Occipital lobe (tissue), 2 donors: Measurements from ENCODE around the gene SLC22A3. TPM values are rescaled to one million over a fixed set of nuclear protein-coding genes. Genes with fewer than 3 reads are reported as not detected.
A peak's percentile ranks its signal among the peaks of the same experiment; 100 is the strongest.

Experiments
- DNase-seq: peaks from one replicate; lab custom pipeline; 2025; lab: John Stamatoyannopoulos, UW
- total RNA-seq: library from RNA; depleted of rRNA; stranded (reverse); fragments of >200 nt; gene quantifications from one replicate; pipeline ENCODE4 v1.2.3, GENCODE V29; 2014

SLC22A3 gene
- total RNA-seq, 1 donor from 2014 or later = 3.7 TPM

DNA sequence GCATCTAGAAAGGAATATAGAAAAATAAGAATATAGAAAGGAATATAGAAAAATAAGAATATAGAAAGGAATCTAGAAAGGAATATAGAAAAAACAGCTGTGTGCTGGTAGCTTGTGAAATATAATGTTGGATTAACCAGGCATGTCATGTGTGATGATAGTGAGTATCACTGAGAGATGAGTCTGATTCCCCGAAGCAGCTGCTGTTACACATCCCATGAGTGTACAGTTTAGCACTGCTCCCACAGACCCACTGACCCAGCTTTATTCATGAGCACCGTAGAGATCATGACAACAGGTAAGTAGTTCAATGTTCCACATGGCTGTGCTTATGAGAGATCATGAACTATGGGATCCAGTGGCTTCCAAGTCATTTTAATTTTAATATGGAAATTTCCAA lies 64.8 kb downstream of the SLC22A3 start:
- DNase-seq = no peak

DNA sequence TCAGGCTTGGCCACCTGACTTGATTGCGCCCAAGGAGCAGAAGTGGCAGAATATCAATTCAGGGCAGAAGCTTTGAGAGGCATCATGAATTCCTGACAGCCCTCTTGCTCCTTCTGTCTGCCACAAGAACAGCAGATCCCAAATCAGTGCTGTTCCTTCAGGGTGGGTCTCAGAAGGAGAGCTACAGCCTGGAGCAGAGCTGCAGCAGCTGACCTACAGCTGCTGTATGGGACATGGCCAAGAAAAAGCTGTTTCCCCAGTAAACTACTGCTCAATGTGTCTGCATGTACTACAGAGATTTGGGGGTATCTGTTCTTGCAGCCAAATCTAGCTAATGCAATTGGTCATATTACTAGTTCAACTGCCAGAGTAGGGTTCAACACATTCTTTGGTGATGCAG lies 69.0 kb downstream of the SLC22A3 start:
- no peak for DNase-seq

DNA sequence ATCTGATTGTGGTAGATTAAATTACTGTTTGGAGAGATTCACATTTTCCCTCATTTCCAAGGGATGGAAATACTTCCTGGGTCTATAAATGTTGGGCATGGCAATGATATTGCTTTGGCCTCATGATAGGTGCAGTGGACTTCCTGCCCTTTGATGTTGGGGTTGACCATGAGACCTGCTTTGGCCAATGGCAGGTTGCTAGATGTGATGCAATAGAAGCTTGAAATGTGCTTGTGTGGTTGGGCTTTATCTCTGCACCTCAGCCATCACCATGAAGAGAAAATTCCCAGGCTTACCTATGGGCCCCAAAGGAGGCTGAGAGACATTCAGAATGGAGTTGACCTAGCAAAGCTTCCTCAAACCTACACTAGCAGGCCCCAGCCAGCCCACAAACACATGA lies 69.4 kb downstream of the SLC22A3 start:
- DNase-seq = no peak

DNA sequence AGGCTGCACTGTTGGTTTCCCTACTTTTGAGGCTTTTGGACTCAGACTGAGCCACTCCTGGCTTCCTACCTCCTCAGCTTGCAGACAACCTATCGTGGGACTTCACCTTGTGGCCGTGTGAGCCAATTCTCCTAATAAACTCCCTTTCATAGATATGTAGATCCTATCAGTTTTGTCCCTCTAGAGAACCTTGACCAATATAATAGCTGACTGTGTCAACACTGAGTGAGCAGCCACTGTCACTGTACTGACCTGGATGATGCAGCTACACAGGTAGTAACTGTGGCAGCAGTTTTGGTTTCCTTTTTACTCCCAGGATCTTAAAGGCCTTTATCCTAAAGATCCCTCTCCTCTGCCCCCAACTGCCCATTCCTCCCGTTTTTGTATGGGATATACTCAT lies 70.2 kb downstream of the SLC22A3 start:
- DNase-seq = no peak

DNA sequence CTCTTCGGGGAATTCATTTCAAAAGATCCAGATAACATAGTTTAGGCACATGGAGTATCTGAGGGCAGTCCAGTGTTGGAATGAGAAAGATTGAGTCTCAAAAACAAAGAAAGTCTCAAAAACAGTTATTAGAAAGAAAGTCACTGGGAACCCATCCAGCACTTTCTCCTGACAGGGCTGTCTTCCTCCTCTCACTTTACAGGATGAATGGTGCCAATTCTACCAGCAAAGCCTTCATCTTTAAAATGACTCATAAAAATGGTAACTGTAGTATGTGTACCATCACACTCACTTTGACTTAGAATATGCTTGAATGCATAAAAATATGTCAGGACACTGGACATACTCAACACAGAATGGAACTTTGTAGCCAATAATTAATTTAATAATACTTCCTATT lies 71.3 kb downstream of the SLC22A3 start:
- DNase-seq = no peak

DNA sequence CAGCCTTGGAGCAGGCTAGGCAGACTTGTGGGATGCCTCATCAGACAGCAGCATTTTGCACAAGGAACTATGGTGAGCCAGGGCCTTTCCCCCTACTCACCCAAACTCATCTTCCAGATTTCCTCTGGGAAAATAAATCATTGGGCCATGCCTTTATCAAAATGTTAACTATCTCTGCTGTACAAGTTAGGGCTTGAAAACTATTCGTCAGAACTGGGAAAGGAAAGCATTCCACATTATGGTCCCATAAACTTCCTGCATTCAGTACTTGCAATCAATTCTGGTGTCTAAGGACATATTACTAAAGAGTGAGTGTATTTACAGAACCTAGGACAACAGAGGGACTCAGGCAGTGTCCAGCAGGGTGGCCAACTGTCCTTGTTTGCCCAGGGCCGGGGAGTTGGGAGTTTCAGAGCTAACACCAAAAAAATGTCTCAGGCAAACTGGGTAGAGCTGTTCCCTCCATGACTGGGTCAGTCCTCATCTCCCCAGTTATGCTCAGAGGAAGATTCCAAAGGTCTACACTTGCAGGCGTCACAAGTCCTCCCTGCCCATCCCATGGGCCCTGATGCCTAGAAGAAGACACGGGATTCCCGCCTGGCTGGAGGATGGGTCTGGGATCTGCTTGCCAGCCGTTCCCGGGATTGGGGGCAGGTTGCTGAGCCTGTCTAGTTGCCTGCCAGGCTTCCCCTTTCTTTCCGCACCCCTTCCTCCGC lies 72.2 kb downstream of the SLC22A3 start:
- DNase-seq = no peak

DNA sequence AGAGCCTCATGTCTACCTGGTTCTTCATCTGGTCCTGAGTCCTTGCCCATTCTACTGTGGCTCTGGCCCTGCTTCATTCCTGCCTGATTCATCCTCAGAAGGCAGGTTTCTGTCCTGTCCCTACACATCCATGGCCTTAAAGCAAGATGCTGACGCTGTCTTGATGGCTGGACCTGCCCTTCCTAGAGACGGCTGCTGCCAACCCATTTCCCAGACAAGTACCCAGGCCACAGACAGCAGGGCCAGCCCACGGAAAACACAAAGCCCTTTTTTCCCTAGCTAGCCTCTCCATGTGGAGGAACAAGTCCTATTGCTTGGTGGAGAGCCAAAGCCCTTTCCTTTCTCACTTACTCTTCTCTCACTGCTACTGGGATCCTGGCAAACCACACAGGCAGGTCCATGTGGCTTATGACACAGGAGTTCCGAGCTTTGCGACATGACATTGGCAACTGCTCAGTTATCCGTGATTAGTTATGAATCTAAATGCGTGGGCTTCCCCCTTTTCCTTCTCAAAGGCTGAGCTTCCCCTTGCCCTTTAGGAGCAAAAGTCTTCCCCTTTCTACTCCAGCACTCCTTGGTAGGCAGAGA lies 72.9 kb downstream of the SLC22A3 start:
- no peak for DNase-seq

DNA sequence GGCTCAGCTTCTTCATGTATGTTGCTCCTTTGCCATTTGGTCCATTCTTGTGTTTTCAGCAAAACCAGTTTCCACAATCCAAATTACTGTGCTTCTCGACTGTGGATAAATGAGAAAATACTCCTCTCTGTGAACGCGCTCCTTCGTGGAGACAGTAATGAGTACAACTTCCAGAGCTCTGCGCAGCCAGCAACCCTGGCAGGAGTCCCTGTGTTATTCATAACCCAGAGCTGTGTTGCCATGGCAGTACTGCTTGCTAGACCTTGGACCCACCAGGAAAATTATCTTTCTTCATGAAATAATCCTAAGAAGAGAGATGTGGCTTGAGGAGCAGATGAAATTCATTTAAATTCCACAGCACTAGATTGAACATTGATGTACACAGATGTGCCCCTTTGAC lies 73.7 kb downstream of the SLC22A3 start:
- DNase-seq = peak; percentile 15

DNA sequence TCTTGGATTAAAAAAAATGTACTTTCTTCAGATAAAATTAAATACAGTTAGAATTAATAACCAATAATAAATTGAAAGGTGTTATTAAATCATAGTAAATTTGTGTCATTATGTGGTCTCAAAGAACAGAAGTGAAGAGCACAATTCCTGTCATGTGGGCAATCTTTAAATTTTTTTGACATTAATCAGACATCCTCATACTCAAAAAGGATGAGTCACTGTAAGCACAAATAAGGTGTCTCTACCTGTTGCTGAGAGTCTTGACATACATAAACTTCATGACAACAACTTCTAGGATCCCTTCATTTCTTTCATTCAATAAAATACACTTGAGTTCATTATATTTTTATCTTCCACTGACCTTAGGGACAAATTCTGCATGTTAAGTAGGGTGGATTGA lies 76.1 kb downstream of the SLC22A3 start:
- no peak for DNase-seq

DNA sequence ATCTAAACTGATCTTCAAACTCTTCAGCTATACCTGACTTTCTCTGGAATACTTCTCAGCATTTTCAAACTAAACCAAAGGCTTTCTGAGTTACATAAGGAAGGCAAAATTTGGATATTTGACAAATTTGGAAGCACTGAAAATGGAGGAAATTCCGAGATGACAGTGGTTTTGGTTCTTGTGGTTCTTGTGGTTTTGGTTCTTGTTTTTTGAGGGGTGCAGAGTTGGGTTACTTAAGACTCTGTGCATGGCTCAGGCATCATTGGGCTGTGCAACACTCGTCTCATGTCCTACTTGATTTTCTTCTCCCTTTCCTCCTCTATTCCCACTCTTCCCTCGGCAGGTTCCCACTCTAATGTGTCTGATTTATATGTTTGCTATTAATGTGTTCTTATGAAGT lies 78.0 kb downstream of the SLC22A3 start:
- DNase-seq = no peak

DNA sequence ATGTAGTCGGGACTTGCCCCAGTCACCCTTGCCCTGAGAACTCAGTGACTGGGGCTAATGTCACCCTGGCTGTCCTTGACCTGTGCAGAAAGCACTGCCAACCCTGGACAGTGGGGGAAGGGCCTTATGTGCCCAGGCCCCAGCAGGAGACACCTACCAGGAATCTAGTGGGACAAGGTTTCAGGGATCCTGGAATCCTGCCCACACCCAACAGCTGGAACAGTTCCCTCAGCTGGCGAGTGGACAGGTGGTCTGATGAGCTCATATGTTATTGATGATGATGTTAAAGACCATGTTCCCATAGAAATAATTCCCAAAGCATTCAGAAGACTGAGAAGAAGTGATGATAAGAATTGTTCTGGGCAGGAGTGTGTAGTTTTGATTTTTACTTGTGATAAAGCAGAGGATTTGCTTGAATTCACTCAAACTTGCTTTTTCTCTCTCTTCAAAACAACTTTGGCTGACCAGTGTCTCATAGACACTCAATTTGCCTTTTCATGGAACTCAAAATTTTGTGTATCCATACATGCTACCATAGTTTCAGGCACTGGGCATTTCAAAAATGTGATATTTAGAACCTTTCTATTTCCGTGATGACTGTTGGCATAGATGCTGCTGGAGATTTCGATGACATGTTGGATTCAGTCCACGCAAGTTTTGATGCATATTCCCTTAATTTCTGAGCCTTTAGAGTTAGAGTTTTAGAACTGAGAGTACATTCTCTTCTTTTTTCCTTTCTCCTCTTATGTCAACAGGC lies 79.3 kb downstream of the SLC22A3 start:
- no peak for DNase-seq

DNA sequence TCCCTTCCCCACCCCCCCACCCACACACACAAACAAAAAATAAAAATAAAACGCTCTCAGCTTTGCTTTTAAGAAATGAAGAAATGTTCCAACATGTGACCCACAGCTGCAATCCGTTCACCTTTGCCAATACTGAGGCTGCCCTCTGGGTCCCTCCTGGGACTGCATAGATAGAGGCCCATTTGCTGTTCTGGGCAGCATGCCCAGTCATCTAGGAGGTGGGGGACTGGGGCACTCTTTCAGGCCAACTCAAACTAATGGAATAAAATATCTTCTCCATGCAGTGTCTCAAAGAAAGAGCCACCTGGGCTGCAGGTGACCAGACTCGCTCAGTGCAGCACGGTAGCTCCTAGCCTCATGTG lies 79.9 kb downstream of the SLC22A3 start:
- DNase-seq = no peak

DNA sequence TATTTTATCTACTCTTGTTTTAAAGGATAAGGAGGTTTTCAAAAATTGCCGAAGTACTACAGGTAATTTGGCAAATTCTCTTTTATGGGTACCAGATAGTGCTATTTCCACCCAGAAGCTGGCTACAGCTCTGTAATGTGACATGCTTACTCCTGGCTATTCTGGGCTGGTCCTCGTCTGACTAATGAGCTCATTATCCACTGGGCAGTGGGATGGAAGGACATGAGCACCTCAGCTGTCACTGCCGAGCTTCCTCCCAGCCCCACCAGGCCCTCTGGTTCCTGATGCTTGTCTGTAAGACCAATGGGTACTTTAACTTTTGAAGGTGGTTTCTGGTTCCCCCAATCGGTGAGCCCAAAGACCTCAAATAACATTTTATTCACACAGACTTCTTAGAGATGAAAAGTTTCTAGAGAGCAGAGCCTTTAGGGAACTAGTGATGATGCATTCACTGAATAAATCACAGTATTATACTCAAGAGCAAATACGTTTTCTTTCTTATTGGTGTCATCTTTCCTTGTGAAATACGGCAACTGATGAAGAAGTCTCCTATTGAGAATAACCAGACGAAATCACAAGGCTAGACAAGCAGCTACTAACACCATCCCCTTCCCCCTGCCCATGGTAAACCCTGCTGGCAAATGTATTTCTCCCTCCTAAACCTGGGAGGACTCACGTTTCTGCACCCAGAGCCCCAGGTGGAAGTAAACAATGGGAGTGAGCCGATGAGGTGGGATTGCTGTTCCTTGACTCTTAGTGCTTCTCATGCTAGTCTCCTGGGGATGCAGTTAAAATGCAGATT lies 80.8 kb downstream of the SLC22A3 start:
- DNase-seq = no peak

DNA sequence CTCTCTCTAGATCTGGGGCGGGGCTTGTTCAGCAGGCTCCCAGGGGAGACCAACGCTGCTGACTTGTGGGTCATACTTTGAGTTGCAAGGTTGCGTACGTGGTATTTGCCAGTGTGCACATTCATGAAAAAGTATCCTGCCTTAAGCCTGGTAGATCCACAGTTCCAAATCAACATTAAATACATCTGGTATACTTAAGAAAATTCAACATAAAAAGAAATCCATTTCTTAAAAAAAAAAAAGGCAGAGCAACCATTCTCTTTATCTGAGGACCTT lies 81.4 kb downstream of the SLC22A3 start:
- DNase-seq = no peak

DNA sequence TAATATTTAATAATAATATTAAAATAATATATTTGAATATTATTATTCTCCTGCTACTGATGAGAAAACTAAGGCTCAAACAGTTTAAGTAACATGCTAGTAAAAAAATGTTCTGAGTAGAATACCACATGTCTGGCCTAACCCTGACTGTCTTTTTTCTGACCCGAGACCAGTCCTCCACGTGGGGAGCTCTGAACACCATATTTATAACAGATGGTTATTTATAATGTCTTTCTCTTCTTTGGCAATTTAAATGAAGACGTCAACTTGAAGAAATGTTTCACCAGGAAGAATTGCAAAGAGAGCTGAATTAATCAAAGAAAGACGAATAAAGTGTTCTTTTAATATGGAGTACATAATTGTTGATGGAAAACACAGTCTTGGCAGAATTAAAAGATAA lies 82.0 kb downstream of the SLC22A3 start:
- no peak for DNase-seq

DNA sequence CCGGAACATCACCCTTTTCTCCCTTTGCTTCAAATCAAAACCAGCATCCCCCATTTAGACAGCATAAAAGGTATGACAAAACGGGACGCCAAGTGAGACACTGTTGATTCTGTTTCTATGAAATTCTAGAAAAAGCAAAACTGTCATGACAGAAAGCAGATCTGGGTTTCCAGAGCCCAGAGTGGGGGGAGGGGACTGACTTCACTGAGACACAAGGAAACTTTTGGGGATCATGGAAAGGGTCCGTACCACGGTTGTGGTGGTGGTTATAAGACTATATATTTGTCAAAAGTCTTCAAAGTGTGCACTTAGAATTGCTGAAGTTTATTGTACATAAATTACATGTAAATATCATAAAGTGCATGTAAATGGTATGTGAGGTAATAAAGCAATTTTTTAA lies 82.6 kb downstream of the SLC22A3 start:
- DNase-seq = no peak

DNA sequence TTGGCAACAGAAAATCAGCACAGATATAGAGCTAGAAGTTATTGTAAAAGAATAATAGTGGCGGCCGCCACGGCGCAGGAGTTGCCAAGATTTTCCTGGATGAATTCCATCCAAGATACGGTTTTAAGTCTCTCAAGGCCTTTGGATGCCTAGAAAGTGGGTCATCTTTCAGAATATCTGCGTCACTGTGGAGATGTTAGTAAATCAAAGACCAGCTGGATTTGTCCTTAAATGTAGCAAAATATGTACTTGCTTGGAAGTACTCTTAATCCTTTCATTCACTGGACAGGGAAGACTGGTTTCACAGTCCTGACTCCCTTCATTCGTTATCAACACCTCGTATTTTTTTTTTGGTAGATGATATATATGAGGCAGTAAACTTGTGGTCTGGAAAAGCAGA lies 83.0 kb downstream of the SLC22A3 start:
- DNase-seq = peak; percentile 3

DNA sequence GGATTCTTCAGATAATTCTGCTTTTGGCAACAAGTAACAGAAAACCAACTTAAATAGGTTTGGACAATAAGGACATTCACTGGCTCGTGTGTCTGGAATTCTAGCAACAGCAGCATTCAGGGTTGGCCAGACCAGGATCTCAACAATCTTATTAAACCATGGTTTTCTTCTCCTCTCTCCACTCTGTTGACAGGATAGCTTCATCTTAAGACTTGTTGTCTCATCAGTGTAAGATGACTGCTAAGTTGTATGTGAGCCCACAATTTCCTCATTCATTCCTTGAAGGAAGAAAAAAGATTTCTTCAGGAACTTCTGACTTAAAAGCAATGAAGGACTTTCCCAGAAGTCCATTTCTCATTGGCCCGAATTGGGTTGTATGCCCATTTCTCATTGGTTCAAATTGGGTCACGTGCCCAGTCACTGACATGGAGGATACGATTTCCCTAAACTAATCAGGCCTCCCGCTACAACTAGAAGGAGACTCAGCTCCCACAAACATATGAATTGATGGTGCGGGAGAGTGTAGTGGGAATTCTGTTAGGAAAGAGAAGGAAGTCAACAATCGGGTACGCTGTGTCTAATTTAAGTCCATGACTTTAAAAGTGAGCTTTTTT lies 83.7 kb downstream of the SLC22A3 start:
- no peak for DNase-seq

DNA sequence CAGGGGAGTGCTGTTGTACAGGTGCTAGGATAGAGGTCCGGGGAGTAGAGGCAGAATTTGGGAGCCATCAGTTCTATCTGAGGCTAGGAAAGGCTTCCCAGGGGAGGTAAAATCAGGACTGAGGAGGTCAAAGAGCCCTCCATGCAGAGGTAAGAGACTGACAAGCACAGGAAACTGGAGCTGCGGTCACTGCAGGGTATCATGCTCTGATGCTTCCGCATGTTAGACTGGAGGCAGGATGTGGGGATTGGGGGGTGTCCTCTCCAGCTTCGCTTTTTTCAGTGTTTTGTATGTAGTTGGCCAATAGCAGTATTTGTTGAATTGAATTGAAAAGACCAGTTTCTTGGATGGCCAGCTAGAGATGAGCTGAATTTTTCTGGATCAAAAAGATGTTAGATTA lies 87.8 kb downstream of the SLC22A3 start:
- no peak for DNase-seq

DNA sequence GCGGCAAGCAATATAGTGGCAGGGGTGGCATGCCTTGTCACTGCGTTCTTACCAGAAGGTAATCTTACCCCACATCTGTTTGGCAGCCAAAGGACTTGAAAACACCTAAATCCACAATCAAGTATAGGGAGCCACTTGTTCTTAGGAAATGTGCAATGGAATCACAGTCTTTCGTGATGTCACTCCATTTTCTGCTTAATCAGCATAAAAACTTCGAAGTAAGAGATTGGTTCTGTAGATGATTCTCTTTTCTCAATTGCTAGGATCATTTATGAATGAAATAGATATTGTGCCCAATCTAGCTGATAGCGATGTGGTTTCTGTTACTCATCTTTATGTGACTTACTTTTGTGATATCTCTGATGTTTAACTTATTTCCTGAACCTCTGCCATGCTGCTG lies 89.0 kb downstream of the SLC22A3 start:
- no peak for DNase-seq

DNA sequence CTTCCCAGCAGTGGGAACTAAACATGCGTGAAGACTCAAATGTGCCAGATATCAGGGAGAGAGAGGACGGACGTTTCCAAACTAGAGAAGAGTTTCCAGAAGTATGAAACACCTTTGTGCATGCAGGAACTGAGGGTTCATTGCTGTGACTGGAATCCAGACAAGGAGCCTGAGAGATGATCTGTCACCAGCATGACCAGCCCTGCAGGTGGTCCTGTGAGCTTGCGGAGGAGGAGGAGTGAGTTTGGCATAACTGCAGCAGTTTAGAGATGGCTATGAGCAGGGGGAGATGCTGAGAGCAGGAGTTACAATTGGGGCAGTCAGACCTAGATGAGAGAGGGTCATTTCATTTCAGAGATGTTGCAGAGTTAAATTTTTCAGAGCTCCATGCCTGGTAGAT lies 89.6 kb downstream of the SLC22A3 start:
- no peak for DNase-seq

DNA sequence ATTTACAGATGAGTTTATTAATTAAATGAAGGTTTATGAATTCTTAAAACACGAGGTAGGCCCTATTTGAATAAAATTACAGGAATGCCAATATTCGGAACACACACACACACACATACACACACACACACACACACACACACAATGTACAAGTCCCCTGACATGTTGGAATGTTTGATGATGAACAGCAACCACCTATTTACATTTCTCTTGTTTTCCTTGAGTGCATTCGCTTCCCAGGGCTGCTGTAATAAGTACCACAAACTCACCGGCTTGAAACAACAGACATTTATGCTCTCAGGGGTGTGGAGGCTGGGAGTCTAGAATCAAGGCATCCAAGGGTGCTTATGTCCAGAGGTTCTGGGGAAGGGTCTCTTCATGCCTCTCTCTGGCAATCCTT lies 90.3 kb downstream of the SLC22A3 start:
- no peak for DNase-seq
